ENCODE data around the gene KCNMA1. TPM values are rescaled to one million over a fixed set of nuclear protein-coding genes. Genes with fewer than 3 reads are reported as not detected.
A peak's percentile ranks its signal among the peaks of the same experiment; 100 is the strongest.

KCNMA1 gene
- total RNA-seq, 2 donors from 2014 or later, result 5.9 to 9.3 TPM

GRCh38 chr10:77411805-77412204, 225.8 kb downstream of the KCNMA1 start:
- no peaks in the 10 kb centered on the region for H3K27me3 ChIP-seq
- WGBS, 2 donors, result 91 to 99% methylated on average over 11 of the region's 11 CpGs
- no peaks in the 10 kb centered on the region for H3K9me3 ChIP-seq
- no peak overlapping the region for H3K4me3 ChIP-seq
- peaks cover 89% of the 10 kb centered on the region for H3K4me1 ChIP-seq
- DNase-seq (no peak), ATAC-seq (no peak)
- H3K36me3 ChIP-seq (replicated peaks in 1 of 2; ENCODE audit: insufficient read depth in 1 of 2, low read depth in 2 of 2), result no peaks in the 10 kb centered on the region
- intact Hi-C loops (cut with DNase I), result no loop called here
- H3K27ac ChIP-seq, result no peak overlapping the region
- TF ChIP-seq CTCF (IDR thresholded peaks at IDR 0.05) (no peak), POLR2A (IDR thresholded peaks at IDR 0.05) (no peak)

GRCh38 chr10:77410523-77410922, 227.1 kb downstream of the KCNMA1 start:
- DNase-seq, result no peak
- intact Hi-C loops (cut with DNase I), result no loop called here
- Histone ChIP-seq H3K4me3 (no peak overlapping the region), H3K27me3 (no peaks in the 10 kb centered on the region), H3K4me1 (peaks cover 89% of the 10 kb centered on the region), H3K36me3 (replicated peaks in 1 of 2; ENCODE audit: insufficient read depth in 1 of 2, low read depth in 2 of 2) (no peaks in the 10 kb centered on the region), H3K27ac (peak overlapping the region; percentile 78 to 87 (median 81)), H3K9me3 (no peaks in the 10 kb centered on the region)
- WGBS, 2 donors, result 30 to 35% methylated on average over 9 of the region's 9 CpGs
- TF ChIP-seq POLR2A (IDR thresholded peaks at IDR 0.05) (no peak), CTCF (IDR thresholded peaks at IDR 0.05) (no peak)
- ATAC-seq, result peak; percentile 1

- intact Hi-C loops (cut with DNase I), result no loop called here
Measured at GRCh38 chr10:77409697-77410471, 227.7 kb downstream of the KCNMA1 start.

GRCh38 chr10:77408259-77408658, 229.3 kb downstream of the KCNMA1 start:
- Histone ChIP-seq H3K27me3 (no peaks in the 10 kb centered on the region), H3K4me3 (no peak overlapping the region), H3K27ac (no peak overlapping the region), H3K9me3 (no peaks in the 10 kb centered on the region), H3K4me1 (peaks cover 73% of the 10 kb centered on the region), H3K36me3 (replicated peaks in 1 of 2; ENCODE audit: insufficient read depth in 1 of 2, low read depth in 2 of 2) (no peaks in the 10 kb centered on the region)
- intact Hi-C loops (cut with DNase I), result no loop called here
- ATAC-seq, result no peak
- no peak for DNase-seq
- TF ChIP-seq CTCF (IDR thresholded peaks at IDR 0.05) (no peak), POLR2A (IDR thresholded peaks at IDR 0.05) (no peak)
- WGBS, 2 donors, result 90 to 93% methylated on average over 5 to 8 of the region's 8 CpGs

More at GRCh38 chr10:77409697-77410471, 227.7 kb downstream of the KCNMA1 start:
- Histone ChIP-seq H3K4me1 (peaks cover 89% of the 10 kb centered on the region), H3K36me3 (replicated peaks in 1 of 2; ENCODE audit: insufficient read depth in 1 of 2, low read depth in 2 of 2) (no peaks in the 10 kb centered on the region), H3K4me3 (no peak overlapping the region), H3K27ac (peak overlapping the region; percentile 78 to 87 (median 81)), H3K9me3 (no peaks in the 10 kb centered on the region), H3K27me3 (no peaks in the 10 kb centered on the region)
- TF ChIP-seq POLR2A (IDR thresholded peaks at IDR 0.05) (peak in 2 of 3 donors; percentile 40 to 45), CTCF (IDR thresholded peaks at IDR 0.05) (peak in 1 of 7 experiments; percentile 5)
- DNase-seq, result peak; percentile 94 to 98 (median 97)
- 28 to 29% methylated on average over 6 to 7 of the region's 7 CpGs for WGBS, 2 donors
- ATAC-seq, result peak; percentile 94
